ENCODE results near the gene CFAP20.

Gene CFAP20

GRCh38 chr16:58123896-58124600 lies 5.1 kb downstream of the CFAP20 start:
- no peak for DNase-seq

GRCh38 chr16:58121132-58121531 lies 8.0 kb downstream of the CFAP20 start:
- DNase-seq: no peak

- DNase-seq: no peak
These were observed 8.9 kb downstream of the CFAP20 start for GRCh38 chr16:58120234-58120633.

- no peak for DNase-seq
These were observed 9.7 kb downstream of the CFAP20 start for GRCh38 chr16:58119509-58119845.

GRCh38 chr16:58118801-58119508 lies 10.2 kb downstream of the CFAP20 start:
- DNase-seq: peak; percentile 29

- no peak for DNase-seq
These were observed 12.7 kb downstream of the CFAP20 start for GRCh38 chr16:58116529-58116928.

- no peak for DNase-seq
These were observed 13.1 kb downstream of the CFAP20 start for GRCh38 chr16:58116081-58116480.

- DNase-seq: no peak
These were observed 14.1 kb downstream of the CFAP20 start for GRCh38 chr16:58114827-58115825.

GRCh38 chr16:58111302-58111627 lies 17.9 kb downstream of the CFAP20 start:
- no peak for DNase-seq

GRCh38 chr16:58110571-58111301 lies 18.4 kb downstream of the CFAP20 start:
- peak; percentile 76 for DNase-seq

- no peak for DNase-seq
These were observed 19.3 kb downstream of the CFAP20 start for GRCh38 chr16:58109881-58110280.

GRCh38 chr16:58109330-58109729 lies 19.9 kb downstream of the CFAP20 start:
- no peak for DNase-seq

- no peak for DNase-seq
These were observed 21.5 kb downstream of the CFAP20 start for GRCh38 chr16:58107709-58108108.

- no peak for DNase-seq
These were observed 22.0 kb downstream of the CFAP20 start for GRCh38 chr16:58107228-58107627.

- no peak for DNase-seq
These were observed 23.6 kb downstream of the CFAP20 start for GRCh38 chr16:58105631-58106030.

GRCh38 chr16:58102665-58103392 lies 26.4 kb downstream of the CFAP20 start:
- no peak for DNase-seq

GRCh38 chr16:58099956-58100300 lies 29.3 kb downstream of the CFAP20 start:
- no peak for DNase-seq

GRCh38 chr16:58099097-58099955 lies 29.9 kb downstream of the CFAP20 start:
- no peak for DNase-seq

GRCh38 chr16:58098207-58099096 lies 30.7 kb downstream of the CFAP20 start:
- peak; percentile 54 for DNase-seq

- no peak for DNase-seq
These were observed 32.9 kb downstream of the CFAP20 start for GRCh38 chr16:58096249-58096648.
